GM06990 (cell line): Measurements from ENCODE around the gene GBA2.

Experiments used
- DNase-seq: peaks from one replicate; pipeline ENCODE4 v3.0.0-alpha.2; 2011; ENCODE audit not compliant: insufficient read length; ENCODE audit errors: extremely low read depth
- H3K27me3 ChIP-seq: replicated peaks from 2 replicates; pipeline ENCODE4 v1.6.0; 2011; ENCODE audit warnings: low read length; ENCODE audit not compliant: control insufficient read depth, insufficient read depth
- H3K36me3 ChIP-seq: 2 replicates; pipeline ENCODE4 v1.5.1; 2011; ENCODE audit warnings: low read length; ENCODE audit not compliant: control insufficient read depth, insufficient read depth
- H3K4me3 ChIP-seq: replicated peaks from 2 replicates; pipeline ENCODE4 v1.5.1; 2011; ENCODE audit warnings: low read depth, mild to moderate bottlenecking, control low read depth, low read length
- TF ChIP-seq, protein P1 (sequence below): IDR thresholded peaks from 2 replicates; pipeline ENCODE4 v1.5.1; 2011; ENCODE audit warnings: low read length, control low read depth, mild to moderate bottlenecking, inconsistent platforms; ENCODE audit not compliant: insufficient read depth, poor library complexity, severe bottlenecking

GBA2 gene

DNA sequence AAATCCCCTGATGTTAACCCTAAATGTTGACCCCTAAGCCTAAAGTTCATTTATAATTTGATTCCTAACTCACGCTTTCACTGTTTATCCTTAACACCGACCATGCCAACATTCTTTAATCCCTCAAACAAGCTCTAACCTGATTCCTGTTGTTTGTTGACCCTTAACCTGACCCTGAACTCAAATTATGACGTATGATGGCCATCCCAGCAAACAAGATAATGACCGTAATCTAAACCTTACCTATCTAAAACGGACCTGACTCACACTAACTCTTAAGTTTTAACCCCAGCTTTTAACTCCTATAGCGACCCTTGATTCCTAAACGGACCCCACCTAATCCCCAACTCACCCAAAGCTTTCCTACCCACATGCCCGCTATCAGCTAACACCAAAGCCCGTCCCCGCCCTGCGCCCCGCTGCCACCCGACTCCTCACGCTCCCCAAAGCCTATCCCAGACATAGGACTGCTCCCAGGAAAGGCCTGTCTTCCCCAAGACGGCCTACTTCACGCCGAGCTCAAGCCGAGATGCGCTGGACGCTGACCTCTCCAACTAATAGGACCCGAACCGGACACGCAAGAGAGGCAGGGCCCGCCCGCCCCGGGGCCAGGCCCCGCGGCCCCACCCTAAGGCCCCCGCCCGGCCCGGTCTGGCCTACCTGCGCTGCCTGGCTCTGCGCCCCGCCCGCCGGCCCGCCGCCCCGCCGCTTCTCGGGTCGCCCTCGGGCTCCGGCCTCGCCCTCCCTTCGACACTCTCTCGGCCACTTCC is 17.4 kb downstream of the GBA2 start:
- Histone ChIP-seq H3K27me3 (no peaks in the 10 kb centered on the region), H3K36me3 (peaks cover 6% of the 10 kb centered on the region), H3K4me3 (peak overlapping the region; percentile 92)
- TF ChIP-seq, protein P1, sequence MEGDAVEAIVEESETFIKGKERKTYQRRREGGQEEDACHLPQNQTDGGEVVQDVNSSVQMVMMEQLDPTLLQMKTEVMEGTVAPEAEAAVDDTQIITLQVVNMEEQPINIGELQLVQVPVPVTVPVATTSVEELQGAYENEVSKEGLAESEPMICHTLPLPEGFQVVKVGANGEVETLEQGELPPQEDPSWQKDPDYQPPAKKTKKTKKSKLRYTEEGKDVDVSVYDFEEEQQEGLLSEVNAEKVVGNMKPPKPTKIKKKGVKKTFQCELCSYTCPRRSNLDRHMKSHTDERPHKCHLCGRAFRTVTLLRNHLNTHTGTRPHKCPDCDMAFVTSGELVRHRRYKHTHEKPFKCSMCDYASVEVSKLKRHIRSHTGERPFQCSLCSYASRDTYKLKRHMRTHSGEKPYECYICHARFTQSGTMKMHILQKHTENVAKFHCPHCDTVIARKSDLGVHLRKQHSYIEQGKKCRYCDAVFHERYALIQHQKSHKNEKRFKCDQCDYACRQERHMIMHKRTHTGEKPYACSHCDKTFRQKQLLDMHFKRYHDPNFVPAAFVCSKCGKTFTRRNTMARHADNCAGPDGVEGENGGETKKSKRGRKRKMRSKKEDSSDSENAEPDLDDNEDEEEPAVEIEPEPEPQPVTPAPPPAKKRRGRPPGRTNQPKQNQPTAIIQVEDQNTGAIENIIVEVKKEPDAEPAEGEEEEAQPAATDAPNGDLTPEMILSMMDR = no peak
- DNase-seq = no peak

- TF ChIP-seq, protein P1 = no peak
- H3K4me3 ChIP-seq = peak overlapping the region; percentile 92
- H3K27me3 ChIP-seq = no peaks in the 10 kb centered on the region
- no peak for DNase-seq
- peaks cover 9% of the 10 kb centered on the region for H3K36me3 ChIP-seq
Observed at GRCh38 chr9:35730486-35730854, 18.6 kb downstream of the GBA2 start.

- DNase-seq = no peak
- TF ChIP-seq, protein P1 = peak; percentile 47
- peak overlapping the region; percentile 92 for H3K4me3 ChIP-seq
- H3K36me3 ChIP-seq = peaks cover 12% of the 10 kb centered on the region
- H3K27me3 ChIP-seq = no peaks in the 10 kb centered on the region
Observed at GRCh38 chr9:35729700-35730485, 19.1 kb downstream of the GBA2 start.

DNA sequence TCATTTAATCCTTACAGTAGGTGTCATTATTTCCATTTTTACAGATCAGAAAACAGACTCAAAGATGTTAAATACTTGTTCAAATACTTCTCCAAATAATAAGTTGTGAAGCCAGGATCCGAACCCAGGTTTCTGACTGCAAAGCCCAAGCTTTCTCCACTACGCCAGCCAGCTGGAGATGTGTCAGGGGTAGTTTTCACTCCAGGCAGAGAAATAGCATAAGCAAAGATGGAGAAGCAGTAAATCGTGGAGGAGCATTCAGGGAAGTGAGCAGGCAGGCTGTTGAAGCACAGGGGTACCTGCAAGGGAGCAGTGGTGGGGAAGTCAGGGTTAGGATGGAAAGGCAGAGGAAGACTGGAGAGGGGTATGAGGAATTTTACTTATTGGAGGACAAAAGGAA is 19.9 kb downstream of the GBA2 start:
- Histone ChIP-seq H3K27me3 (no peaks in the 10 kb centered on the region), H3K4me3 (peak overlapping the region; percentile 92), H3K36me3 (peaks cover 14% of the 10 kb centered on the region)
- no peak for DNase-seq
- TF ChIP-seq, protein P1 = no peak

- peaks cover 21% of the 10 kb centered on the region for H3K36me3 ChIP-seq
- TF ChIP-seq, protein P1 = no peak
- peak overlapping the region; percentile 58 for H3K4me3 ChIP-seq
- DNase-seq = peak; percentile 77
- no peaks in the 10 kb centered on the region for H3K27me3 ChIP-seq
Observed at GRCh38 chr9:35728041-35728971, 20.7 kb downstream of the GBA2 start.
